GM12874 (cell line): ENCODE measurements around the gene TSPOAP1.

Experiments
- CTCF ChIP-seq: IDR thresholded peaks from 2 replicates; pipeline ENCODE4 v1.5.1; 2011; ENCODE audit warnings: low read depth, mild to moderate bottlenecking, control low read depth, low read length, moderate library complexity; ENCODE audit not compliant: insufficient read depth

The TSPOAP1 gene

GRCh38 chr17:58367461-58367860 lies 38.9 kb upstream of the TSPOAP1 start:
- TF ChIP-seq CTCF: no peak

DNA sequence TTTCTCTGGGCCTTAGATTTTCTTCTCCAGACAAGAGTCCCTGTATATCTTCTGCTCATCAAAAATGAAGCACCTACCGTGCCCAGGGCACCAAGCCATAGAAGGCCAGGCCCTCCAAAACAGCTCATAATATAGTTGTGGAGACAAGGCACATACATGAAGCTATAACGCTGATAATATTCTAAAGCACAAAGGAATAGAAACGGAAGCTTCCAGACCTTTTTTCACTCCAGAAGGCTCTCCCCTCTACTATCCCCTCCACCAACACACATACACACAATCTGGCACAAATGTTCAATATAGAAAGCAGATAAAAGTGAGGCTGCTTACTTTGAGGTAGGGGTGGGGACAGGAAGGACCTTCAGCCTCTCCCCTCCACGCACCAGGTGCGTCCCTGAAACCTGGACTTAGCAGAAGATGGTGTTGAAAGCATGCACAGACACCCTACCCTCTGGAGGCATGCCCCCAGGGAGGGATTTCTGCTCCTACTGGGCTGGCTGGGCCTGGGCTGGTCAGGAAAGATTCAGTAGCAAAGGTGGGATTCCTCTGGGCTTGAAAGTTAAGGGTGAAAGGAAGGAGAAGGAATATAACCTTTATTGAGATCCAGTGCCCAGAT lies 37.5 kb upstream of the TSPOAP1 start:
- TF ChIP-seq CTCF: no peak

DNA sequence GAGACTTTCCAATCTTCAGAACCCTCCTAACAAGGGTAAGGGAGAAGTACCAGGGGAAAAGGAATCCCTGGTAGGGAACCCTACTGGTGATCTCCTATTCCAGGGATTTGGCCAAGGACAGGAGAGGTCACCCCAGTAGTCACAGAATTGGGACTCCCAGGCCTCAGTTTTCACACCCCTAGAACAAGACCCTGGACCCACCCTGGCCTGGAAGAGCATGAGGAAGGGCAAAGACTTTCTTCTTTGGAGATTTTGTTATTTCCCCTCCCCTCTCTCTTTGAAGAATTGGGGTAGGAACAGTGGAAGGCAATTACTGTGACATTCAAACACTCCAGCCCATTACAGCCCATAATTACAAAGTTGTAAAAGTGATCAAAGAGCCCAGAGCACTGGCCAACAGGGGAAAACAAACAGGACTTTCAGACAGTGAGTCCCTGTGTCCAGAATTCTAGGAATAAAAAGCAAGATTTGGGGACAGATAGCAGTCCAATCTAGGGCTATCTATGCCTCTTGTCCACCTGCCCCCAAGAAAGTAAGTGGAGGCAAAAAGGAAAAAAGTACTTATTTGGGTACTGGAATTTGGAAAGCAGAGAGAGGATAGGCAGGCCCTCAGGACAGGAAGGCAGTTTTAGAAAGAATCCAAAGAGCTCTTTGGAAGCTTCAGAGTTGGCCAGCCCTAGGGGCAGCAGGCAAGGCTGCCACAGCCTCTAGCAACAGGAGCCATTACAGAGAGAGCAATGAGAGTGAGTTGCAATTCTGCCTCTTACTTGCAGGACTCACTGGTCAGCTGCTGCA lies 36.8 kb upstream of the TSPOAP1 start:
- TF ChIP-seq CTCF: no peak

DNA sequence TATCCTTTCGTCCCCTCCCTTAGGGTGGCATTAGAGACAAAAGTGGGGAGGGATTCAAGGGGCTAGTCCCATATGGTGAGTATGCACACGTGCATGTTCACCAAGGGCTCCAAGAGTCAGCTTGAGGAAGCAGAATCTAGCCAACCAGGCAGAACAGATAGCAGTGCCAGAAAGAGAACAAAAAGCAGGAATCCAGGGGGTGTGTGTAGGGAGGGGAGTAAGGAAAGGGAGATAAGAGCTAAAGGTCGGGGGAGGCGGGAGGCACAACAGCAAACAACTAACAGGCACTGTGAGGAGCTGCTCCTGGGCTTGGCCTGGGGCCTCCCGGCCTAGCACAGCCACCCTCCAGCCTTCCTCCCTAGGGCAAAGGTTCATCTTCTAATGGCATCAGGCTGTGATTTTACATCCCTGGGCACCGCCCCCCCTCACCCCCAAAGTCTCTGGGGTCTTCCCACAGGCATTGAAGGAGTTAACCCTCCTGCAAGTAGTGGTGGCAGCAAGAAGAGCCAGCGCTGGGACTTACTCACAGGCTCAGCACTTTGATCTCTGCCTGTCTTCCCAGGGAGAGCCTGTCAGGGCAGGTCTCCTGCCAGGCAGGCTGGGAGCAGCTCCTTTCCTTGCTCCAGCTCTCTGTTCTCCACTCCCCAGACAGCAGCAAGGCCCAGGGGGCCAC lies 35.8 kb upstream of the TSPOAP1 start:
- TF ChIP-seq CTCF: no peak

GRCh38 chr17:58363457-58364185 lies 35.0 kb upstream of the TSPOAP1 start:
- no peak for TF ChIP-seq CTCF

DNA sequence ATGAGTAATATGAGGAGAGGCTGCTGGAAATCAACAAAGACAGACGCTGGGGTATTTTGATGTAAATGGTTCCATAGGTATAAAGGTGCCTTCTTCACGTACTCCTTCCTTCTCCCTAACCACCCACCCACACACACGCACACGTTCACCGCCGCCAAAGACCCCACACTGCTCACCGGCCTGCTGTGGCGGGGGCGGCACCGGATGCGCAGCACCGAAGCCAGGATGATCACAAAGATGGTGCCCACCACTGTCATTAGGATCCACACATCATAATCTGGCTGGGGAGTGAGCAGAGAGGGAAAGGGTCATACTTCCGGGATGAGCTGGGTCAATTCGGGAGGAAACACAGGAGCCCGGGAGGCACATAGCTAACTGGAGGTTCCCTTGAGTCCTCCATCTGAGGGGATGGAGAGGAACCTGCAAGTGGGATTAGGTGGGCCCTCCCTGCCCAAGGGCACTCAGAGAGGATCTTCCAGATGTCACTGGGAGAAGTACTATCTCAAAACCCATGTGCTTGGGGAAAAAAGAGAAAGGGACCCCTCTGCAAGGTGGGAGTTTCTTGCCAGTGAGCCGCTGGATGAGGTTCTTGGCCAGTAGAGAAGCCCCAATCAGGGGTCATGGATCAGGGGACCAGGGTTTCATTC lies 33.9 kb upstream of the TSPOAP1 start:
- no peak for TF ChIP-seq CTCF
